Measurements from ENCODE around the gene WSCD1. TPM values are rescaled to one million over a fixed set of nuclear protein-coding genes. Genes with fewer than 3 reads are reported as not detected.

WSCD1 gene
- total and polyA plus RNA-seq, 2 donors, result 2.8 to 6.8 TPM

- Histone ChIP-seq H3K36me3 (ENCODE audit: insufficient read depth) (no peaks in the 10 kb centered on the region), H3K4me3 (ENCODE audit: low read depth, low read length) (peak overlapping the region; percentile 52), H3K4me1 (ENCODE audit: insufficient read depth) (no peaks in the 10 kb centered on the region), H3K27ac (ENCODE audit: low read depth) (no peak overlapping the region)
- no peak for DNase-seq (ENCODE audit: extremely low spot score)
- 1% methylated on average over 69 of the region's 70 CpGs for WGBS
Measured at GRCh38 chr17:6070430-6070912, 292 bp downstream of the WSCD1 start.

GRCh38 chr17:6070913-6071511 lies 833 bp downstream of the WSCD1 start:
- DNase-seq (ENCODE audit: extremely low spot score), result no peak
- H3K4me3 ChIP-seq (ENCODE audit: low read depth, low read length), result peak overlapping the region; percentile 52
- H3K36me3 ChIP-seq (ENCODE audit: insufficient read depth), result no peaks in the 10 kb centered on the region
- 2% methylated on average over 39 of the region's 39 CpGs for WGBS
- H3K27ac ChIP-seq (ENCODE audit: low read depth), result no peak overlapping the region
- H3K4me1 ChIP-seq (ENCODE audit: insufficient read depth), result no peaks in the 10 kb centered on the region

GRCh38 chr17:6071528-6072065 lies 1.4 kb downstream of the WSCD1 start:
- no peaks in the 10 kb centered on the region for H3K36me3 ChIP-seq (ENCODE audit: insufficient read depth)
- no peaks in the 10 kb centered on the region for H3K4me1 ChIP-seq (ENCODE audit: insufficient read depth)
- DNase-seq (ENCODE audit: extremely low spot score), result no peak
- H3K4me3 ChIP-seq (ENCODE audit: low read depth, low read length), result no peak overlapping the region
- H3K27ac ChIP-seq (ENCODE audit: low read depth), result no peak overlapping the region
- 55% methylated on average over 7 of the region's 7 CpGs for WGBS

GRCh38 chr17:6072157-6072556 lies 2.0 kb downstream of the WSCD1 start:
- no peaks in the 10 kb centered on the region for H3K36me3 ChIP-seq (ENCODE audit: insufficient read depth)
- 85% methylated on average over 3 of the region's 3 CpGs for WGBS
- no peaks in the 10 kb centered on the region for H3K4me1 ChIP-seq (ENCODE audit: insufficient read depth)
- no peak overlapping the region for H3K27ac ChIP-seq (ENCODE audit: low read depth)
- H3K4me3 ChIP-seq (ENCODE audit: low read depth, low read length), result no peak overlapping the region
- no peak for DNase-seq (ENCODE audit: extremely low spot score)

GRCh38 chr17:6072611-6073010 lies 2.4 kb downstream of the WSCD1 start:
- no peak for DNase-seq (ENCODE audit: extremely low spot score)
- 82% methylated on average over 5 of the region's 5 CpGs for WGBS
- H3K4me1 ChIP-seq (ENCODE audit: insufficient read depth), result no peaks in the 10 kb centered on the region
- no peaks in the 10 kb centered on the region for H3K36me3 ChIP-seq (ENCODE audit: insufficient read depth)
- H3K4me3 ChIP-seq (ENCODE audit: low read depth, low read length), result no peak overlapping the region
- H3K27ac ChIP-seq (ENCODE audit: low read depth), result no peak overlapping the region

- Histone ChIP-seq H3K4me1 (ENCODE audit: insufficient read depth) (no peaks in the 10 kb centered on the region), H3K4me3 (ENCODE audit: low read depth, low read length) (no peak overlapping the region), H3K27ac (ENCODE audit: low read depth) (no peak overlapping the region), H3K36me3 (ENCODE audit: insufficient read depth) (no peaks in the 10 kb centered on the region)
- 85% methylated on average over 7 of the region's 7 CpGs for WGBS
- DNase-seq (ENCODE audit: extremely low spot score), result no peak
Measured at GRCh38 chr17:6073620-6074019, 3.4 kb downstream of the WSCD1 start.

- Histone ChIP-seq H3K4me1 (ENCODE audit: insufficient read depth) (no peaks in the 10 kb centered on the region), H3K27ac (ENCODE audit: low read depth) (no peak overlapping the region)
- WGBS, result 62% methylated on average over 6 of the region's 6 CpGs
Measured at GRCh38 chr17:6075050-6075449, 4.9 kb downstream of the WSCD1 start.

GRCh38 chr17:6075845-6076244 lies 5.7 kb downstream of the WSCD1 start:
- H3K27ac ChIP-seq (ENCODE audit: low read depth), result no peak overlapping the region
- H3K4me3 ChIP-seq (ENCODE audit: low read depth, low read length), result no peak overlapping the region
- DNase-seq (ENCODE audit: extremely low spot score), result no peak
- no peaks in the 10 kb centered on the region for H3K4me1 ChIP-seq (ENCODE audit: insufficient read depth)
- H3K36me3 ChIP-seq (ENCODE audit: insufficient read depth), result no peaks in the 10 kb centered on the region
- WGBS, result 63% methylated on average over 8 of the region's 8 CpGs

More at GRCh38 chr17:6075050-6075449, 4.9 kb downstream of the WSCD1 start:
- Histone ChIP-seq H3K4me3 (ENCODE audit: low read depth, low read length) (no peak overlapping the region), H3K36me3 (ENCODE audit: insufficient read depth) (no peaks in the 10 kb centered on the region)
- DNase-seq (ENCODE audit: extremely low spot score), result no peak

GRCh38 chr17:6077752-6078151 lies 7.6 kb downstream of the WSCD1 start:
- WGBS, result 48% methylated on average over 5 of the region's 5 CpGs
- no peaks in the 10 kb centered on the region for H3K4me1 ChIP-seq (ENCODE audit: insufficient read depth)
- H3K27ac ChIP-seq (ENCODE audit: low read depth), result no peak overlapping the region
- DNase-seq (ENCODE audit: extremely low spot score), result no peak
- no peaks in the 10 kb centered on the region for H3K36me3 ChIP-seq (ENCODE audit: insufficient read depth)
- no peak overlapping the region for H3K4me3 ChIP-seq (ENCODE audit: low read depth, low read length)

- Histone ChIP-seq H3K4me1 (ENCODE audit: insufficient read depth) (no peaks in the 10 kb centered on the region), H3K4me3 (ENCODE audit: low read depth, low read length) (no peak overlapping the region), H3K27ac (ENCODE audit: low read depth) (no peak overlapping the region), H3K36me3 (ENCODE audit: insufficient read depth) (no peaks in the 10 kb centered on the region)
- 85% methylated on average over 9 of the region's 9 CpGs for WGBS
- DNase-seq (ENCODE audit: extremely low spot score), result no peak
Measured at GRCh38 chr17:6078458-6078871, 8.3 kb downstream of the WSCD1 start.

GRCh38 chr17:6079155-6079888 lies 9.1 kb downstream of the WSCD1 start:
- no peak overlapping the region for H3K27ac ChIP-seq (ENCODE audit: low read depth)
- no peaks in the 10 kb centered on the region for H3K36me3 ChIP-seq (ENCODE audit: insufficient read depth)
- no peak overlapping the region for H3K4me3 ChIP-seq (ENCODE audit: low read depth, low read length)
- H3K4me1 ChIP-seq (ENCODE audit: insufficient read depth), result no peaks in the 10 kb centered on the region
- no peak for DNase-seq (ENCODE audit: extremely low spot score)
- WGBS, result 70% methylated on average over 13 of the region's 13 CpGs

- WGBS, result 88% methylated on average over 2 of the region's 2 CpGs
- no peak for DNase-seq (ENCODE audit: extremely low spot score)
- no peaks in the 10 kb centered on the region for H3K36me3 ChIP-seq (ENCODE audit: insufficient read depth)
- H3K27ac ChIP-seq (ENCODE audit: low read depth), result no peak overlapping the region
- no peak overlapping the region for H3K4me3 ChIP-seq (ENCODE audit: low read depth, low read length)
- no peaks in the 10 kb centered on the region for H3K4me1 ChIP-seq (ENCODE audit: insufficient read depth)
Measured at GRCh38 chr17:6079960-6080359, 9.8 kb downstream of the WSCD1 start.

GRCh38 chr17:6080711-6081430 lies 10.7 kb downstream of the WSCD1 start:
- DNase-seq (ENCODE audit: extremely low spot score), result no peak
- H3K27ac ChIP-seq (ENCODE audit: low read depth), result no peak overlapping the region
- no peak overlapping the region for H3K4me3 ChIP-seq (ENCODE audit: low read depth, low read length)
- WGBS, result 90% methylated on average over 35 of the region's 35 CpGs
- no peaks in the 10 kb centered on the region for H3K4me1 ChIP-seq (ENCODE audit: insufficient read depth)
- no peaks in the 10 kb centered on the region for H3K36me3 ChIP-seq (ENCODE audit: insufficient read depth)

Data from urinary bladder (tissue), 4 donors.